Bronchial epithelial cell (primary cell): Measurements from ENCODE around the gene TMCC3. TPM values are rescaled to one million over a fixed set of nuclear protein-coding genes. Genes with fewer than 3 reads are reported as not detected.
"Not testable (repeated sequence)": the region's sequence is repeated elsewhere in the genome, so short reads cannot be mapped to it uniquely, and the experiment has no call there.

Experiments used
- DNase-seq: peaks from one replicate; pipeline ENCODE4 v3.0.0-alpha.2; 2010; ENCODE audit warnings: low read depth
- FAIRE-seq: peaks from 2 replicates; lab custom pipeline; 2011; peaks lifted over from hg19 to GRCh38; lab: Jason Lieb, UNC
- H3K27me3 ChIP-seq: 2 replicates; pipeline ENCODE4 v1.5.1; 2011; ENCODE audit warnings: low read length; ENCODE audit not compliant: control insufficient read depth, insufficient read depth
- H3K36me3 ChIP-seq: 2 replicates; pipeline ENCODE4 v1.5.1; 2011; ENCODE audit warnings: low read length; ENCODE audit not compliant: control insufficient read depth, insufficient read depth
- H3K4me3 ChIP-seq: 2 replicates; pipeline ENCODE4 v1.5.1; 2011; ENCODE audit warnings: mild to moderate bottlenecking, low read depth, low read length, control low read depth
- CTCF ChIP-seq: IDR thresholded peaks from 2 replicates; pipeline ENCODE4 v1.5.1; 2011; ENCODE audit warnings: mild to moderate bottlenecking, moderate library complexity, low read length, control low read depth, inconsistent platforms; ENCODE audit not compliant: insufficient read depth, severe bottlenecking
- total RNA-seq: library from RNA; depleted of rRNA; stranded (reverse); fragments of >200 nt; gene quantifications from 2 replicates; pipeline ENCODE4 v1.2.1, GENCODE V29; 2014

The TMCC3 gene
- total RNA-seq, 1 donor from 2014 or later, result 5.8 TPM

GRCh38 chr12:94553130-94553519, 97.2 kb downstream of the TMCC3 start:
- FAIRE-seq (no peak), DNase-seq (peak; percentile 89)
- H3K4me3 ChIP-seq, result no peak overlapping the region
- no peaks in the 10 kb centered on the region for H3K36me3 ChIP-seq
- no peaks in the 10 kb centered on the region for H3K27me3 ChIP-seq
- TF ChIP-seq CTCF, result no peak

DNA sequence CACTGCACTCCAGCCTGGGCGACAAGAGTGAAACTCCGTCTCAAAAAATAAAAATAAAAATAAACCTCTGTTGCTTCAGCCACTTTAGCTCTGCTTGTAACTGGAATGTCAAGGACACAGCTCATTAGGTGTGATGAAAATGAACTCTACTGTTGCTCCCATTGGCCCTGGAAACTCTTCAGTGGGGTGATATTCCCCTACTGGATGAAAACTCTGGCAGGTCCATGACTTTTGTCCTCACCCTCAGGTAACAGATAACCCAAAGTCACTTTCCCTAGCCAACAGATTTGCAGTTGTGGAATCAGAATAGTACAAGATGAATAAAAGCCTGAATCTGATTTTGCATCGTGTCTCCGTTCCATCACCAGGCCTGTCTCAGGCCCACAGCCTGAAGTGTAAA, 98.5 kb downstream of the TMCC3 start:
- no peak for DNase-seq
- TF ChIP-seq CTCF, result no peak
- no peak overlapping the region for H3K4me3 ChIP-seq
- no peaks in the 10 kb centered on the region for H3K36me3 ChIP-seq
- H3K27me3 ChIP-seq, result no peaks in the 10 kb centered on the region
- FAIRE-seq, result no peak

GRCh38 chr12:94550964-94551363, 99.4 kb downstream of the TMCC3 start:
- FAIRE-seq (peak; percentile 47), DNase-seq (peak; percentile 40)

GRCh38 chr12:94548833-94549232, 101.5 kb downstream of the TMCC3 start:
- not testable (repeated sequence) for DNase-seq, H3K27me3 ChIP-seq, H3K36me3 ChIP-seq, H3K4me3 ChIP-seq, FAIRE-seq

More at GRCh38 chr12:94550964-94551363, 99.4 kb downstream of the TMCC3 start:
- H3K27me3 ChIP-seq, result no peaks in the 10 kb centered on the region
- no peak for TF ChIP-seq CTCF
- H3K4me3 ChIP-seq, result no peak overlapping the region
- no peaks in the 10 kb centered on the region for H3K36me3 ChIP-seq

GRCh38 chr12:94545935-94546771, 104.2 kb downstream of the TMCC3 start:
- FAIRE-seq (no peak), DNase-seq (peak; percentile 68)
- H3K4me3 ChIP-seq, result no peak overlapping the region
- TF ChIP-seq CTCF, result peak; percentile 86
- no peaks in the 10 kb centered on the region for H3K27me3 ChIP-seq
- no peaks in the 10 kb centered on the region for H3K36me3 ChIP-seq

DNA sequence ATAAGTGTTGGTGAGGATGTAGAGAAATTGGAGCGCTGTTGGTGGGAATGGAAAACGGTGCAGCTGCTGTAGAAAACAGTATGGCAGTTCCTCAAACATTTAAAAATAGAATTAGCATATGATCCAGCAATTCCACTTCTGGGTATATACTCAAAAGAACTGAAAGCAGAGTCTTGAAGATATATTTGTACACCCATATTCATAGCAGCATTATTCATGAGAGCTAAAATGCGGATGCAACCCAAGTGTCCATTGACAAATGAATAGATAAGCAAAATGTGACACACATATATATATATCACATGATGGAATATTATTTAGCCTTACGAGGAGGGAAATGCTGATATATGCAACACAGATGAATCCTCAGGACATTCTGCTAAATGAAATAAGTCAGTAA, 106.0 kb downstream of the TMCC3 start:
- H3K27me3 ChIP-seq, result no peaks in the 10 kb centered on the region
- DNase-seq (no peak), FAIRE-seq (no peak)
- TF ChIP-seq CTCF, result no peak
- H3K4me3 ChIP-seq, result no peak overlapping the region
- no peaks in the 10 kb centered on the region for H3K36me3 ChIP-seq
